Neutrophil (primary cell): Measurements from ENCODE around the gene RBBP8NL.

Experiments
- H3K27ac ChIP-seq: fragments of 200-600 bp; sonication (generic); 2 replicates; pipeline ENCODE4 v1.5.1; 2016; ENCODE audit warnings: mild to moderate bottlenecking, moderate library complexity
- H3K27me3 ChIP-seq: fragments of 200-600 bp; sonication (generic); 2 replicates; pipeline ENCODE4 v1.6.0; 2016; ENCODE audit warnings: mild to moderate bottlenecking
- H3K36me3 ChIP-seq: fragments of 200-600 bp; sonication (generic); 2 replicates; pipeline ENCODE4 v1.5.1; 2017
- H3K4me1 ChIP-seq, 2 experiments: fragments of 200-600 bp in 1 of 2; sonication (generic) in 1 of 2; 1 replicate in 1 of 2; 2 replicates in 1 of 2; pipeline versions ENCODE4 v1.5.1 to v1.6.1; 2013 to 2016; ENCODE audit warnings: low read depth in 1 of 2, low read length in 1 of 2, mild to moderate bottlenecking in 1 of 2, moderate library complexity in 1 of 2; ENCODE audit not compliant: control insufficient read depth in 1 of 2, insufficient read depth in 1 of 2
- H3K4me3 ChIP-seq, 2 experiments: fragments of 200-600 bp in 1 of 2; sonication (generic) in 1 of 2; 1 replicate in 1 of 2; 2 replicates in 1 of 2; pipeline ENCODE4 v1.5.1; 2013 to 2016; ENCODE audit warnings: low read depth in 1 of 2, low read length in 1 of 2, mild to moderate bottlenecking in 1 of 2, moderate library complexity in 1 of 2
- H3K9me3 ChIP-seq: fragments of 200-600 bp; sonication (generic); 2 replicates; pipeline ENCODE4 v1.5.1; 2016
- CTCF ChIP-seq: fragments of 200-600 bp; sonication (generic); IDR thresholded peaks from 2 replicates; pipeline ENCODE4 v1.5.1; 2016; ENCODE audit warnings: antibody characterized with exemption

RBBP8NL gene

GRCh38 chr20:62459488-62459887 lies 32.1 kb upstream of the RBBP8NL start:
- H3K27ac ChIP-seq = no peak overlapping the region
- H3K36me3 ChIP-seq = no peaks in the 10 kb centered on the region
- no peak overlapping the region for H3K4me3 ChIP-seq
- no peak for TF ChIP-seq CTCF
- peaks cover 60% of the 10 kb centered on the region for H3K27me3 ChIP-seq
- no peaks in the 10 kb centered on the region for H3K9me3 ChIP-seq
- H3K4me1 ChIP-seq = no peaks in the 10 kb centered on the region

- Histone ChIP-seq H3K36me3 (no peaks in the 10 kb centered on the region), H3K27me3 (peaks cover 68% of the 10 kb centered on the region), H3K4me3 (no peak overlapping the region), H3K4me1 (no peaks in the 10 kb centered on the region), H3K27ac (no peak overlapping the region), H3K9me3 (no peaks in the 10 kb centered on the region)
- TF ChIP-seq CTCF = no peak
These were observed 31.2 kb upstream of the RBBP8NL start for GRCh38 chr20:62458275-62459251.

- no peaks in the 10 kb centered on the region for H3K9me3 ChIP-seq
- no peak for TF ChIP-seq CTCF
- no peaks in the 10 kb centered on the region for H3K4me1 ChIP-seq
- H3K27me3 ChIP-seq = peaks cover 75% of the 10 kb centered on the region
- no peak overlapping the region for H3K27ac ChIP-seq
- no peak overlapping the region for H3K4me3 ChIP-seq
- no peaks in the 10 kb centered on the region for H3K36me3 ChIP-seq
These were observed 30.5 kb upstream of the RBBP8NL start for GRCh38 chr20:62457831-62458230.

- H3K4me1 ChIP-seq = no peaks in the 10 kb centered on the region
These were observed 29.8 kb upstream of the RBBP8NL start for GRCh38 chr20:62457098-62457497.

GRCh38 chr20:62455929-62456328 lies 28.6 kb upstream of the RBBP8NL start:
- no peaks in the 10 kb centered on the region for H3K36me3 ChIP-seq
- TF ChIP-seq CTCF = no peak
- H3K4me3 ChIP-seq = no peak overlapping the region
- no peaks in the 10 kb centered on the region for H3K4me1 ChIP-seq
- H3K27ac ChIP-seq = no peak overlapping the region
- no peaks in the 10 kb centered on the region for H3K9me3 ChIP-seq
- peaks cover 71% of the 10 kb centered on the region for H3K27me3 ChIP-seq

More at GRCh38 chr20:62457098-62457497, 29.8 kb upstream of the RBBP8NL start:
- no peak for TF ChIP-seq CTCF
- Histone ChIP-seq H3K9me3 (no peaks in the 10 kb centered on the region), H3K27me3 (peaks cover 78% of the 10 kb centered on the region), H3K4me3 (no peak overlapping the region), H3K36me3 (no peaks in the 10 kb centered on the region), H3K27ac (no peak overlapping the region)
